ENCODE measurements around the gene SP3. TPM values are rescaled to one million over a fixed set of nuclear protein-coding genes. Genes with fewer than 3 reads are reported as not detected.

SP3 gene
- total RNA-seq, 1 experiment from 2014 or later = 84.5 TPM

DNA sequence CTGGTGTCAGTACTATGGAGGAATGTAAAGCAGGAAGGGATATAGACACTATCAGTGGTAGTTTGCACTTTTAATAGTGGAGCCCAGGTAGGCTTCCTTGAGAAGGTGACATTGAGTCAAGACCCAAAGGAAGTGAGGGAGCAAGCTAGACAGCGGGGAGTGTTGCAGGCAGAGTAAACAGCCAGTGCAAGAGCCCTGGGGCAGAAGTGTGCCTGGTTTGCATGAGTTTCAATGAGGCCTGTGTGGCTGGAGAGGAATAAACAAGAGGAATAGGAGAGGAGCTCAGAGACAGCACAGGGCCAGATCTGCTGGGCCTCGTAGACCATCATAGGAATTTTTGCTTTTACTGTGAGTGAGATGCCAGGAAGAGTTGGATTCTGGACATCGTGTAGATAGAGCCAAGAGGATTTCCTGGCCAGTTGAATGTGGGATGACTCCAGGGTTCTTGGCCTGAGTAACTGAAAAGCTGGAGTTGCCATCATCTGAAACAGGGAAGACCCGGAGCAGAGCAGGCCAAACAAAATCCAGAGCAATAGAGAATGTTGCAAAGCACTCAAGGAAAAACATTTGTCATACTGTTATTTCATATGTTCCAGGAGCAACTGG is 102.5 kb downstream of the SP3 start:
- H3K27ac ChIP-seq (ENCODE audit: low read depth, low read length, poor library complexity, severe bottlenecking) = no peak overlapping the region
- POLR2A ChIA-PET (ENCODE audit: low non-redundant PET) = no interaction called here
- H3K9me3 ChIP-seq (ENCODE audit: low read depth, low read length, poor library complexity, severe bottlenecking) = no peaks in the 10 kb centered on the region
- CTCF ChIA-PET = no interaction called here
- TF ChIP-seq, protein P1, sequence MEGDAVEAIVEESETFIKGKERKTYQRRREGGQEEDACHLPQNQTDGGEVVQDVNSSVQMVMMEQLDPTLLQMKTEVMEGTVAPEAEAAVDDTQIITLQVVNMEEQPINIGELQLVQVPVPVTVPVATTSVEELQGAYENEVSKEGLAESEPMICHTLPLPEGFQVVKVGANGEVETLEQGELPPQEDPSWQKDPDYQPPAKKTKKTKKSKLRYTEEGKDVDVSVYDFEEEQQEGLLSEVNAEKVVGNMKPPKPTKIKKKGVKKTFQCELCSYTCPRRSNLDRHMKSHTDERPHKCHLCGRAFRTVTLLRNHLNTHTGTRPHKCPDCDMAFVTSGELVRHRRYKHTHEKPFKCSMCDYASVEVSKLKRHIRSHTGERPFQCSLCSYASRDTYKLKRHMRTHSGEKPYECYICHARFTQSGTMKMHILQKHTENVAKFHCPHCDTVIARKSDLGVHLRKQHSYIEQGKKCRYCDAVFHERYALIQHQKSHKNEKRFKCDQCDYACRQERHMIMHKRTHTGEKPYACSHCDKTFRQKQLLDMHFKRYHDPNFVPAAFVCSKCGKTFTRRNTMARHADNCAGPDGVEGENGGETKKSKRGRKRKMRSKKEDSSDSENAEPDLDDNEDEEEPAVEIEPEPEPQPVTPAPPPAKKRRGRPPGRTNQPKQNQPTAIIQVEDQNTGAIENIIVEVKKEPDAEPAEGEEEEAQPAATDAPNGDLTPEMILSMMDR (conservative IDR thresholded peaks at IDR 0.05; ENCODE audit: low read depth, low read length) = no peak
- TF ChIP-seq EZH2 (IDR thresholded peaks at IDR 0.05; ENCODE audit: borderline replicate concordance, low read depth, low read length, poor library complexity, severe bottlenecking) = no peak
- intact Hi-C loops (cut with micrococcal nuclease; ENCODE audit: unreplicated experiment) = no loop called here
- no peak overlapping the region for H3K4me3 ChIP-seq (ENCODE audit: low read depth, low read length, poor library complexity, severe bottlenecking)
- no peaks in the 10 kb centered on the region for H3K36me3 ChIP-seq (ENCODE audit: insufficient read depth, low read length, poor library complexity, severe bottlenecking)
- no peaks in the 10 kb centered on the region for H3K27me3 ChIP-seq (replicated peaks; ENCODE audit: insufficient read depth, low read depth, low read length, poor library complexity)
- DNase-seq (ENCODE audit: low spot score) = no peak
- no peaks in the 10 kb centered on the region for H3K4me1 ChIP-seq (ENCODE audit: insufficient read depth, low read length, poor library complexity, severe bottlenecking)
- no TSS peak for BruUV-seq (replicated peaks)

DNA sequence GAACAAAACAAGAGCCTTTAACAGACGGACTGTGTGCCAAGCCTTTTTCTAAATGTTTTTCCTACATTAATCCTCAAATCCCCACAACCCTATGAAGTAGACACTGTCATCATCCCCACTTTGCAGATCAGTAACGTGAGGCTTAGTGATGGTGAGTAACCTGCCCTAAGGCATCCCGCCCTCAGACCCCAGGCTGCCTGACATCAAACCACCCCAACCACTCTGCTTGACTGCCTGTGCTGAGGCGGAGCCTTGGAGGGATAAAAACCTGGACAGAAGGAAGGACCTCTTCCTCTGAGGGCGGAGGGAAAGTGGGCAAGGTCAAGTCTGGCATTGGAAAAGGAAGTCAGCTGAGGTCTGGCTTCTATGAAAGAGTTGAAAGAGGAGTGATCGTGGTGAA is 104.6 kb downstream of the SP3 start:
- Histone ChIP-seq H3K4me3 (ENCODE audit: low read depth, low read length, poor library complexity, severe bottlenecking) (no peak overlapping the region), H3K4me1 (ENCODE audit: insufficient read depth, low read length, poor library complexity, severe bottlenecking) (no peaks in the 10 kb centered on the region), H3K9me3 (ENCODE audit: low read depth, low read length, poor library complexity, severe bottlenecking) (no peaks in the 10 kb centered on the region), H3K27ac (ENCODE audit: low read depth, low read length, poor library complexity, severe bottlenecking) (no peak overlapping the region), H3K27me3 (replicated peaks; ENCODE audit: insufficient read depth, low read depth, low read length, poor library complexity) (no peaks in the 10 kb centered on the region), H3K36me3 (ENCODE audit: insufficient read depth, low read length, poor library complexity, severe bottlenecking) (no peaks in the 10 kb centered on the region)
- BruUV-seq (replicated peaks) = no TSS peak
- ChIA-PET POLR2A (ENCODE audit: low non-redundant PET) (no interaction called here), CTCF (no interaction called here)
- intact Hi-C loops (cut with micrococcal nuclease; ENCODE audit: unreplicated experiment) = no loop called here
- no peak for DNase-seq (ENCODE audit: low spot score)
- no peak for TF ChIP-seq EZH2 (IDR thresholded peaks at IDR 0.05; ENCODE audit: borderline replicate concordance, low read depth, low read length, poor library complexity, severe bottlenecking)
- TF ChIP-seq, protein P1 (conservative IDR thresholded peaks at IDR 0.05; ENCODE audit: low read depth, low read length) = no peak

DNA sequence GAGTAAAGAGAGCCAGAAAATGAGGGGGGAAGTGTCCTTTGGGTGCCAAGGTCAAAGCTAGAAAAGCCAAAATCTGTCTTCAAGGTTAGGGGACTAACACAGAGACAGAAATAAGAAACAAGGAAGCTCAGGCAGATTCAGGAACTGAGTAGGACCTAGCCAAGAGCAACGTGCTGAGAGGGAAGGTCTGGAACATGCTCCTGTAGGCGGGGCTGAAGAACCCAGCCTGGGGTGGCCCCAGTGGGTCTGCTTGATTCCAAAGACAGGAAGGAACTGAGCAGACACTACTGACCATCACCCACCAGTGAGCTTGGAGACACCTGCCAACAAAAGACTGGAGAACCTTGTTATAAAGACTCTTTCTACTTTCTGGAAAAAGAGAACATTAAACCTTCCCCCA is 105.1 kb downstream of the SP3 start:
- no peak for DNase-seq (ENCODE audit: low spot score)
- intact Hi-C loops (cut with micrococcal nuclease; ENCODE audit: unreplicated experiment) = no loop called here
- Histone ChIP-seq H3K27ac (ENCODE audit: low read depth, low read length, poor library complexity, severe bottlenecking) (no peak overlapping the region), H3K4me1 (ENCODE audit: insufficient read depth, low read length, poor library complexity, severe bottlenecking) (no peaks in the 10 kb centered on the region), H3K36me3 (ENCODE audit: insufficient read depth, low read length, poor library complexity, severe bottlenecking) (no peaks in the 10 kb centered on the region), H3K27me3 (replicated peaks; ENCODE audit: insufficient read depth, low read depth, low read length, poor library complexity) (no peaks in the 10 kb centered on the region), H3K4me3 (ENCODE audit: low read depth, low read length, poor library complexity, severe bottlenecking) (no peak overlapping the region), H3K9me3 (ENCODE audit: low read depth, low read length, poor library complexity, severe bottlenecking) (no peaks in the 10 kb centered on the region)
- CTCF ChIA-PET = no interaction called here
- TF ChIP-seq EZH2 (IDR thresholded peaks at IDR 0.05; ENCODE audit: borderline replicate concordance, low read depth, low read length, poor library complexity, severe bottlenecking) = no peak
- TF ChIP-seq, protein P1 (conservative IDR thresholded peaks at IDR 0.05; ENCODE audit: low read depth, low read length) = no peak
- BruUV-seq (replicated peaks) = no TSS peak
- POLR2A ChIA-PET (ENCODE audit: low non-redundant PET) = no interaction called here

All from A673 (cell line).